HG03103 (cell line): ENCODE measurements around the gene CCSER1.
"Not testable (repeated sequence)": the region's sequence is repeated elsewhere in the genome, so short reads cannot be mapped to it uniquely, and the experiment has no call there.

Source experiments
- ATAC-seq: cut with Tn5 transposase; IDR thresholded peaks from one replicate; pipeline ENCODE4 v1.9.1; 2021; ENCODE audit warnings: low read depth; ENCODE audit not compliant: unreplicated experiment

Gene CCSER1

GRCh38 chr4:91304292-91304691, 1177.1 kb downstream of the CCSER1 start:
- ATAC-seq, result no peak

- ATAC-seq, result no peak
Observed at GRCh38 chr4:91317434-91317833, 1190.2 kb downstream of the CCSER1 start.

- ATAC-seq, result no peak
Observed at GRCh38 chr4:91319556-91320268, 1192.5 kb downstream of the CCSER1 start.

DNA sequence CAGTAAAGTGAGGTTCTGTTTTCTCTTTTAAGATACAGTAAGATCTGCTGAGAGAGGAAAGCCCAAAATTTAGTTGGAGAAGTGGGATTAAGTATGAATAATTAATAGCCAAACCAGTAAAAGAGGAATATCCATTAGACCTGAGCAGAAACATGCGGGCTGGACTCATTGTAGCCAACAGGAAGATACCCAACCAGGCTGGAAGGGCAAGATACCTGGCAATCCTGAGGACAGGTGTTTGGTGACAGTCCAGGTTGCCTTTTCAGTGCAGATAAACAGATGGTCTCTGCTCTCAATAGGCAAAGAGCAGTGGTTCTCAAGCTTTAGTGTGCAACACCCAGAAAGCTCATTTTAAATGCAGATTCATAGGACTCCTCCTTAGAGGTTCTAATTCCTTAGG, 1195.8 kb downstream of the CCSER1 start:
- ATAC-seq, result no peak

GRCh38 chr4:91325495-91325894, 1198.3 kb downstream of the CCSER1 start:
- no peak for ATAC-seq

DNA sequence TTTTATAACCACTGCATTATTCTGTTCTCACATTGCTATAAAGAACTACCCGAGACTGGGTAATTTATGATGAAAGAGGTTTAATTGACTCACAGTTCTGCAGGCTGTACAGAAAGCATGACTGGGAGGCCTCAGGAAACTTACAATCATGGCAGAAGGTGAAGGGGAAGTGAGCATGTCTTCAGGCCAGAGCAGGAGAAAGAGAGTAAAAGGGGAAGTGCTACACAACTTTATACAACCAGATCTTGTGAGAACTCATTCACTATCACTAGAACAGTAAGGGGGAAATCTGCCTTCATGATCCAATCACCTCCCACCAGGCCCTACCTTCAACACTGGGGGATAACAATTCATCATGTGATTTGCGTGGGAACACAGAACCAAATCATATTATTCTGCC, 1199.0 kb downstream of the CCSER1 start:
- not testable (repeated sequence) for ATAC-seq

GRCh38 chr4:91330555-91331137, 1203.5 kb downstream of the CCSER1 start:
- ATAC-seq, result no peak

GRCh38 chr4:91340822-91341221, 1213.6 kb downstream of the CCSER1 start:
- no peak for ATAC-seq

DNA sequence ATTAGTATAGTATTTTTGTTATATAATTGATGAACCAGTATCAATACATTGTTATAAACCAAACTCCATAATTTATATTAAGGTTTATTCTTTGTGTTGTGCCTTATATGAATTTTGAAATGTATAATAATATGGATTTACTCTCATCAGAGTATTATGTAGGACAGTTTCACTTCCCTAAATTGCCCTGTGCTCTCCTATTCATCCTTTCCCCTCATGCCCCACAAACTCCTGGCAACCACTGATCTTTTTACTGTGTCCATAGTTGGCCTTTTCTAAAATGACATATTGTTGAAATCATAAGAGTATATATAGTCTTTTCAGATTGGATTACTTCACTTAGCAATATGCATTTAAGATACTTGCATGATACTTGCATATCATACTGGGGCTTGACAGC, 1218.4 kb downstream of the CCSER1 start:
- ATAC-seq, result no peak

DNA sequence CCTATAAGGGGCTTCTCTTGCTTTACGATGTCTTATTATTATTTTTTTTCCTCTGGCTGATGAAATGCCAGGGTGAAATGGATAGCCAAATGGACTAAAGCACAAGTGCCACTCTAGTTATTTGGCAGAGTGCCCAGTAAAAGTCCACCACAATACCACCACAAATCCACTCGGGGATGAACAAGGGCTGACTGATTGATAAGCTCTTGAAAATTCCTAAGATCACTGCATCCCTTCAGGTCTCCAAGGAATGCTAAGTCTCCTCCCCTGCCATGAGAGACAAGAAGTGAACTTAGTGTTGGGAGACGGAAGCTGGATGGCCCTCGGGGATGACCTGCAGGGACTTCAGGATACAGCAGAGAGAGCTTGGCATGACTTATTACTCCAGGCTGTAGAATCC, 1229.3 kb downstream of the CCSER1 start:
- not testable (repeated sequence) for ATAC-seq

DNA sequence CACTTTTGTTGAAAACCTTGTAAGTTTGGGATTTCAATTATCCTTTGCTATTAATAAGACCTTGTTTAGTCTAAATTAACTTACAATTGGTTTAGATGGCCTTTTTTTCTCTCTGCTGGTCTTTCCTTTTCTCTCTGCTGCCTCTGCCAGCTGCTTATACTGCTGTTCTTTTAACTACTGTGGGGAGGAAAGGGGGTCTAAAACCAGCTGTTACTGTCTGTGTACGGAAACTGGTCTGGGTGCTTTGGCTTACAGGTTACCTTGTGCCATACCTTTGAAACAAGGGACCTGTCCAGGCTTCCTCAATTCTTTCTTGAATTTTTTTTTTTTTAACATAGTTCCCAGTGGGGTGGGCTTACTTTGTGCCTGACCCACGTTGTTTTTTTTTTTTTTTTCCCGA, 1230.8 kb downstream of the CCSER1 start:
- not testable (repeated sequence) for ATAC-seq

DNA sequence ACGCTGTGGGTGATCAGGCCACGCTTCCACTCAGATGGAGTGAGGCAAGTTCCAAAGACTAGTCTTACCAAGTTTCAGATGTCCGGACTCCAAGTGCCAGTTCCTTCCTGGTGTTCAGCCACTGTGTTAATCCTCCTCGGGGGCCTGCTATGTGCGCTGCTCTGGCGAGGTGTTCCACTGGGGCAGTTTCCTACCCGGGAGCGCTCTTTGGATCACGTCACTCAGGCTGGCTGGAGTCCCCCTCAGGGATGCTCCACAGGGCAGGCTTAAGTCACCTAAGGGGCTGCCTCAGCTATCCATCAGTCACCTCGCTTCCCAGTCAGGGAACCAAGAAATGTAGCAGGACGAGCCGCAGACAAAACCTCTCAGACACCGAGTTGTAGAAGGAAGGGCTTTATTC, 1231.4 kb downstream of the CCSER1 start:
- not testable (repeated sequence) for ATAC-seq

GRCh38 chr4:91359041-91360031, 1232.1 kb downstream of the CCSER1 start:
- ATAC-seq, result no peak

DNA sequence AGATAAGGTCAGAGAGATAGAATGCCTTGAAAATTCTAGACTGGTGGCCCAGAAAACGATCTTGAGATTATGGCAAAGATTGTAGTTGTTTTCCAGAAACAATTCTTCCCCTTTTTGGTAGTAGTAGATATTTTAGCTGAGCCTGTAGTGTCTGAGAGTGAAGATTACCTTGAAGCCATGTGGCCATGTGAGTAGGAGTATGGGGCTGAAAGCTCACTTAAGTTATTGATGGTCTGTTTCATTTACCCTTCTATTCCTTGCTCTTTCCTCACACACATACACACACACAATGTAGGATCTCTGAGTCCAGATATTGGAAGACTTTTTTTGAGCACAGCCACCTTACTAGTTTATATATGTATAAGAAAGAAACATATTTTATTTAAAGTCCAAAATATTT, 1234.9 kb downstream of the CCSER1 start:
- ATAC-seq, result no peak

GRCh38 chr4:91366554-91366953, 1239.4 kb downstream of the CCSER1 start:
- no peak for ATAC-seq

GRCh38 chr4:91369116-91369515, 1241.9 kb downstream of the CCSER1 start:
- no peak for ATAC-seq

- no peak for ATAC-seq
Observed at GRCh38 chr4:91373546-91373945, 1246.4 kb downstream of the CCSER1 start.

DNA sequence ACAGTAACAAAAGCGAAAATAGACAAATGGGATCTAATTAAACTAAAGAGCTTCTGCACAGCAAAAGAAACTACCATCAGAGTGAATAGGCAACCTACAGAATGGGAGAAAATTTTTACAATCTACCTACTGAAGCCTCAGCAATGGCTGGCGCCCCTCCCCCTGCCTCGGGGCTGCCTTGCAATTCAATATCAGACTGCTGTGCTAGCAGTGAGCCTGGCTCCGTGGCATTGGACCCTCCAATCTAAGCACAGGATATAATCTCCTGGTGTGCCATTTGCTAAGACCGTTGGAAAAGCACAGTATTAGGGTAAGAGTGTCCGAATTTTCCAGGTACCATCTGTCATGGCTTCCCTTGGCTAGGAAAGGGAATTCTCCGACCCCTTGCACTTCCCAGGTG, 1278.2 kb downstream of the CCSER1 start:
- not testable (repeated sequence) for ATAC-seq

GRCh38 chr4:91422011-91422410, 1294.8 kb downstream of the CCSER1 start:
- ATAC-seq, result no peak

- ATAC-seq, result no peak
Observed at GRCh38 chr4:91426725-91427124, 1299.5 kb downstream of the CCSER1 start.

- no peak for ATAC-seq
Observed at GRCh38 chr4:91427171-91427570, 1300.0 kb downstream of the CCSER1 start.
